HCT116 (cell line): ENCODE measurements around the gene PPFIBP1.

Experiments used
- CTCF ChIP-seq, 3 experiments: fragments of 200-600 bp in 1 of 3; sonication (generic) in 1 of 3; IDR thresholded peaks in 2 of 3; conservative IDR thresholded peaks in 1 of 3; 2 replicates each; pipeline ENCODE4 v1.5.1; 2012 to 2017; ENCODE audit warnings: low read depth in 2 of 3, low read length in 2 of 3, antibody characterized with exemption in 1 of 3, borderline replicate concordance in 1 of 3, control low read depth in 1 of 3, mild to moderate bottlenecking in 1 of 3, mixed read lengths in 1 of 3, mixed run types in 1 of 3, moderate library complexity in 1 of 3; ENCODE audit not compliant: insufficient read depth in 1 of 3
- POLR2A ChIP-seq: IDR thresholded peaks from 2 replicates; pipeline ENCODE4 v1.7.0; 2011; ENCODE audit warnings: borderline replicate concordance; ENCODE audit not compliant: insufficient read depth, insufficient read length; ENCODE audit errors: extremely low read depth
- POLR2AphosphoS5 ChIP-seq: IDR thresholded peaks from 2 replicates; pipeline ENCODE4 v1.6.1; 2011; ENCODE audit warnings: mild to moderate bottlenecking, low read depth, low read length, moderate library complexity
- REST ChIP-seq: IDR thresholded peaks from 2 replicates; pipeline ENCODE4 v1.6.1; 2012; ENCODE audit warnings: low read depth

GRCh38 chr12:27498761-27499160 lies 25.2 kb upstream of the PPFIBP1 start:
- TF ChIP-seq POLR2A, result no peak
- no peak for TF ChIP-seq CTCF (IDR thresholded peaks at IDR 0.05 in 2 of 3, conservative IDR thresholded peaks at IDR 0.05 in 1 of 3; ENCODE audit: borderline replicate concordance in 1 of 3, insufficient read depth in 1 of 3, low read depth in 2 of 3, low read length in 2 of 3)
- no peak for TF ChIP-seq REST
- TF ChIP-seq POLR2AphosphoS5, result no peak
